Measurements from ENCODE around the gene HRH3. TPM values are rescaled to one million over a fixed set of nuclear protein-coding genes. Genes with fewer than 3 reads are reported as not detected.

Gene HRH3
- total RNA-seq, 1 experiment from 2014 or later: not detected

- ChIA-PET POLR2A (ENCODE audit: unreplicated experiment) (no interaction called here), CTCF (no interaction called here)
- H3K79me2 ChIP-seq (ENCODE audit: low read depth): peaks cover 38% of the 10 kb centered on the region
- peaks cover 95% of the 10 kb centered on the region for H4K20me1 ChIP-seq (ENCODE audit: insufficient read depth)
- no peak for TF ChIP-seq CTCF (conservative IDR thresholded peaks at IDR 0.05)
- no peak for TF ChIP-seq EZH2 (IDR thresholded peaks at IDR 0.05; ENCODE audit: low read depth)
- H3K4me1 ChIP-seq (replicated peaks; ENCODE audit: insufficient read depth): no peaks in the 10 kb centered on the region
- no peak overlapping the region for H3K27ac ChIP-seq
- no peak overlapping the region for H3K4me2 ChIP-seq
- H3K36me3 ChIP-seq (ENCODE audit: low read depth): peaks cover 7% of the 10 kb centered on the region; the same call in 1 of the 2 replicates
- H3K9me3 ChIP-seq (ENCODE audit: insufficient read depth, low read depth): no peaks in the 10 kb centered on the region
- H3F3A ChIP-seq (ENCODE audit: insufficient read depth, low read depth): peaks cover 5% of the 10 kb centered on the region; the same call in 1 of the 2 replicates
- H3K27me3 ChIP-seq (ENCODE audit: insufficient read depth, low read depth): no peaks in the 10 kb centered on the region
- H3K9me2 ChIP-seq (ENCODE audit: insufficient read depth): no peaks in the 10 kb centered on the region
- BruUV-seq (replicated peaks): no TSS peak
- no peak overlapping the region for H3K4me3 ChIP-seq
- intact Hi-C loops (cut with micrococcal nuclease; ENCODE audit: unreplicated experiment): no loop called here
- no peak for DNase-seq
- H2AFZ ChIP-seq: no peak overlapping the region
These were observed 35.9 kb upstream of the HRH3 start for GRCh38 chr20:62255976-62256375.

GRCh38 chr20:62254021-62254724 lies 34.1 kb upstream of the HRH3 start:
- H3K4me1 ChIP-seq (replicated peaks; ENCODE audit: insufficient read depth): no peaks in the 10 kb centered on the region
- no TSS peak for BruUV-seq (replicated peaks)
- ChIA-PET CTCF (no interaction called here), POLR2A (ENCODE audit: unreplicated experiment) (no interaction called here)
- peaks cover 56% of the 10 kb centered on the region for H3K79me2 ChIP-seq (ENCODE audit: low read depth)
- H3K27me3 ChIP-seq (ENCODE audit: insufficient read depth, low read depth): no peaks in the 10 kb centered on the region
- TF ChIP-seq CTCF (conservative IDR thresholded peaks at IDR 0.05) (no peak), EZH2 (IDR thresholded peaks at IDR 0.05; ENCODE audit: low read depth) (no peak)
- no peak overlapping the region for H3K4me2 ChIP-seq
- no peaks in the 10 kb centered on the region for H3K9me3 ChIP-seq (ENCODE audit: insufficient read depth, low read depth)
- peaks cover 7% of the 10 kb centered on the region; the same call in 1 of the 2 replicates for H3K36me3 ChIP-seq (ENCODE audit: low read depth)
- no peak overlapping the region for H3K4me3 ChIP-seq
- no peak overlapping the region for H2AFZ ChIP-seq
- no peak for DNase-seq
- H3K27ac ChIP-seq: no peak overlapping the region
- no peaks in the 10 kb centered on the region for H3K9me2 ChIP-seq (ENCODE audit: insufficient read depth)
- intact Hi-C loops (cut with micrococcal nuclease; ENCODE audit: unreplicated experiment): no loop called here
- H3F3A ChIP-seq (ENCODE audit: insufficient read depth, low read depth): peaks cover 5% of the 10 kb centered on the region; the same call in 1 of the 2 replicates
- H4K20me1 ChIP-seq (ENCODE audit: insufficient read depth): peaks cover 95% of the 10 kb centered on the region

- no peak overlapping the region for H3K4me2 ChIP-seq
- H3K79me2 ChIP-seq (ENCODE audit: low read depth): peaks cover 59% of the 10 kb centered on the region
- peaks cover 94% of the 10 kb centered on the region for H4K20me1 ChIP-seq (ENCODE audit: insufficient read depth)
- no peaks in the 10 kb centered on the region for H3K9me3 ChIP-seq (ENCODE audit: insufficient read depth, low read depth)
- DNase-seq: no peak
- H3K4me3 ChIP-seq: no peak overlapping the region
- H3K9me2 ChIP-seq (ENCODE audit: insufficient read depth): no peaks in the 10 kb centered on the region
- H3K4me1 ChIP-seq (replicated peaks; ENCODE audit: insufficient read depth): no peaks in the 10 kb centered on the region
- POLR2A ChIA-PET (ENCODE audit: unreplicated experiment): no interaction called here
- no peak overlapping the region for H2AFZ ChIP-seq
- intact Hi-C loops (cut with micrococcal nuclease; ENCODE audit: unreplicated experiment): no loop called here
- CTCF ChIA-PET: no interaction called here
- BruUV-seq (replicated peaks): no TSS peak
- no peaks in the 10 kb centered on the region for H3K27me3 ChIP-seq (ENCODE audit: insufficient read depth, low read depth)
- H3K27ac ChIP-seq: no peak overlapping the region
- H3F3A ChIP-seq (ENCODE audit: insufficient read depth, low read depth): peaks cover 5% of the 10 kb centered on the region; the same call in 1 of the 2 replicates
- TF ChIP-seq EZH2 (IDR thresholded peaks at IDR 0.05; ENCODE audit: low read depth) (no peak), CTCF (conservative IDR thresholded peaks at IDR 0.05) (no peak)
- H3K36me3 ChIP-seq (ENCODE audit: low read depth): peaks cover 7% of the 10 kb centered on the region; the same call in 1 of the 2 replicates
These were observed 33.3 kb upstream of the HRH3 start for GRCh38 chr20:62253398-62253797.
